AG09319 (cell line): ENCODE results near the gene CCDC9B.

Experiments used
- DNase-seq: peaks from one replicate; pipeline ENCODE4 v3.0.0-alpha.2; 2010; ENCODE audit warnings: low read depth; ENCODE audit errors: extremely low read depth
- TF ChIP-seq, protein P1 (sequence below): IDR thresholded peaks from 2 replicates; pipeline ENCODE4 v1.5.1; 2011; ENCODE audit warnings: low read depth, mild to moderate bottlenecking, inconsistent platforms, low read length, moderate library complexity

The CCDC9B gene

DNA sequence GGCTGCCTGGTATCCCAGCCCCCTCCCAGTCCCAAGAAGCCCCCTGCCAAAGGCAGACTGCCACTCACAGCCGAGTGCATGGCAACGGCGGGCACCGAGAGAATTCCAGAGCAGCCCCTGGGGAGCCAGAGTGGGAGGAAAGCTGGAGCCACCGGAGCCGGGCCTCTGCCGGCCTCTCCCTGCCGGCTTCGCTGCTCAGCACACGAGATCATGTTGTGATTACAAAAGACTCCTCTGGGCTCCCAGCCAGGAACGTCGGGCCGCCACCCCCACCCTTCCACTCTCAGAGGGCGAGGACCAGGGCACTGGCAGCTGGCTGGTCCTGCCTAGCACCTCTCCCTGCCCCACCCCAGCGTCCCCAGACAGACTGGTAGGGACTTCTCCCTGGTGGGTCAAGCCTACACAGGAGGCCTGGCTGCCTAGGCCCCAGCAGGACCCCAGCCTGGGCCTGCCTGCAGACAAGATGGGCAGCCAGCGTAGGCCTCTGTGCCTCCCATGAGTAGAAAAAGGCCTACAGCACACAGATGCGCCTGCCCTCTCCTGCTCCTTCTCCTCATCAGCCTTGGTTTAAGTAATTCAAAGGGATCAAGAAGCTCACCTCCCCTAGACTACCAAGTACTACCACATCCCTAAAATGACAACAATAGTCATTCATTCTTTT is at the start of gene CCDC9B:
Gene CCDC9B (minus strand): TSS at position 200 of the 661 bp plus-strand sequence. CDS start 120 bp downstream, at position 80.
- DNase-seq = peak; percentile 74
- TF ChIP-seq, protein P1, sequence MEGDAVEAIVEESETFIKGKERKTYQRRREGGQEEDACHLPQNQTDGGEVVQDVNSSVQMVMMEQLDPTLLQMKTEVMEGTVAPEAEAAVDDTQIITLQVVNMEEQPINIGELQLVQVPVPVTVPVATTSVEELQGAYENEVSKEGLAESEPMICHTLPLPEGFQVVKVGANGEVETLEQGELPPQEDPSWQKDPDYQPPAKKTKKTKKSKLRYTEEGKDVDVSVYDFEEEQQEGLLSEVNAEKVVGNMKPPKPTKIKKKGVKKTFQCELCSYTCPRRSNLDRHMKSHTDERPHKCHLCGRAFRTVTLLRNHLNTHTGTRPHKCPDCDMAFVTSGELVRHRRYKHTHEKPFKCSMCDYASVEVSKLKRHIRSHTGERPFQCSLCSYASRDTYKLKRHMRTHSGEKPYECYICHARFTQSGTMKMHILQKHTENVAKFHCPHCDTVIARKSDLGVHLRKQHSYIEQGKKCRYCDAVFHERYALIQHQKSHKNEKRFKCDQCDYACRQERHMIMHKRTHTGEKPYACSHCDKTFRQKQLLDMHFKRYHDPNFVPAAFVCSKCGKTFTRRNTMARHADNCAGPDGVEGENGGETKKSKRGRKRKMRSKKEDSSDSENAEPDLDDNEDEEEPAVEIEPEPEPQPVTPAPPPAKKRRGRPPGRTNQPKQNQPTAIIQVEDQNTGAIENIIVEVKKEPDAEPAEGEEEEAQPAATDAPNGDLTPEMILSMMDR = no peak

DNA sequence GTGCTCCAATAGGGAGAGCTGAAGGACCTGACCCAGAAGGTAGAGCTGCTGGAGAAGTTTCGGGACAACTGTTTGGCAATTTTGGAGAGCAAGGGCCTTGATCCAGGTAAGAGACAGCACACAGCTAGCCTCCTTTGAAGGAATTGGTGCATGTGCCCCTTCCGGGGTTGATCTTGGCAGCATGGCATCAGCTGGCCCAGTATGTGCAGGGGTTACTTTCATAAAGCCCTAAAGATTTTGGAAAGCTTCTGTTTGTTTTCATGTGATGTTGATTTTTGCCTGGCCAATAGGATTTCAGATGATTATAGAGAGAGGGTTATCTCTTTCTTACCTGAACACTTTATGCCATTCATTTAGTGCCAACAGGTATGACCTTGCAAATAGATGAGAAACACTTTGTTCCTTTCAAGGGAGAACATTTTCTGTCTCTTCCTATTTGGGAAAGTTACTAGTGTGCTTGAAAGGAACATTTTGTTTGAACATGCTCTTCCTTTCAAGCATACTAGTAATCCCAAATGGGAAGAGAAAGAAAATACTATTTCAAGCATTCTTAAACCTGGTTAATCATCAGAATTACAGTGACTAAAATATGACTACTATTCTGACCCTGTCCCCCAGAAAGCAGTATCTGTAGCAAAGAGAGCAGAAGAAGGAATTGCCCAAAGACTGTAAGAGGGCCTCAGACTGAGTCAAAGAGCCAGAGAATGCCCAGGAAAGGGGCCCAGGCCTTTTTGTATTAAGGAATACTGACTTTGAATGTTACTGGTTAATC is 49.3 kb upstream of the CCDC9B start:
- TF ChIP-seq, protein P1 = no peak
- no peak for DNase-seq

DNA sequence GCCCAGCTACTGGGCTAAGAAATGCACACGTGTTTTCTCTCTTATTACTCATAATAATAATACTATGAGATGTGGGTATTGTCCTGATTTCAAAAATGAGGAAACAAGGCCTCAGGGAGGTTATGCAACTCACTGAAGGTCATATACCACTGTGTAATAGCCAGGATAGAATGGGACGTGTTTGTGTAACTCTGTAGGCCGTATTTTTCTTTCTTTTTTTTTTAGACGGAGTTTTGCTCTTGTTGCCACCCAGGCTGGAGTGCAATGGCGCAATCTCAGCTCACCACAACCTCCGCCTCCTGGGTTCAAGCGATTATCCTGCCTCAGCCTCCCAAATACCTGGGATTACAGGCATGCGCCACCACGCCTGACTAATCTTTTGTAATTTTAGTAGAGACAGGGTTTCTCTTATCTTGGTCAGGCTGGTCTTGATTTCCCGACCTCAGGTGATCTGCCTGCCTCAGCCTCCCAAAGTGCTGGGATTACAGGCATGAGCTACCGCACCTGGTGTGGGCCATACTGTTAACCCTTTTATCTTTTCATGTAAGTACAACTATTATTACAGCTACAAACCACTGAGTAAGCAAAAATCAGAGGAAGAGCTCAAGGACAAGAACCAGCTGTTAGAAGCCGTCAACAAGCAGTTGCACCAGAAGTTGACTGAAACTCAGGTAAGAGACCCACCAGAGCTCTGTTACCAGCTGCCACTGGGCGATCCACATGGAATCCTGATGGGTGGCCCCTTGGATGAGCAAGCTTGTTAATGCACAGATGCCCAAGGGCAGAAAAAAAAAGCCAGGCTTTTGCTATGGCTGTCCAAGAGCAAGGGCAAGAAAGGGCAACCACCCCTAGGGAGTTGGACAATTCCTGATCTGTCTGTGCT is 48.4 kb upstream of the CCDC9B start:
- TF ChIP-seq, protein P1 = no peak
- no peak for DNase-seq

DNA sequence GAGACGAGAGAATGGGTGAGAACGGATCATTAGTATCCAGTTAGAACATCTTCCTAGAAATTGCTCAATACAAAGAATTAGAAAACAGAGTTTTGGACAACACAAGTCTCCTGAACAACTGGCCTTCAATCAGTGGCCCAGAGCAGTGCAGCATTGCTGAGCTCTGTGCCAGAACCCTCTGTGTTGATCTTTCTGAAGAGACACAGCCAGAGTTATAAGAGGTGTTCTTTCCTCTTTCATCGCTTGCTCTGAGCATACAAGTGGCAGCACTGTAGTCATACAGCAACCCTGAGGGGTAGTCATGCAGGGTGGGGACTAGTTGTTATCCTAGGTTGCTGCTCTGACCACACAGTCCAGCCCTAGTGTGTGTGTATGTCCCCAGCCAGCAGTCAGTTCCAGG is 45.7 kb upstream of the CCDC9B start:
- TF ChIP-seq, protein P1 = no peak
- DNase-seq = no peak

DNA sequence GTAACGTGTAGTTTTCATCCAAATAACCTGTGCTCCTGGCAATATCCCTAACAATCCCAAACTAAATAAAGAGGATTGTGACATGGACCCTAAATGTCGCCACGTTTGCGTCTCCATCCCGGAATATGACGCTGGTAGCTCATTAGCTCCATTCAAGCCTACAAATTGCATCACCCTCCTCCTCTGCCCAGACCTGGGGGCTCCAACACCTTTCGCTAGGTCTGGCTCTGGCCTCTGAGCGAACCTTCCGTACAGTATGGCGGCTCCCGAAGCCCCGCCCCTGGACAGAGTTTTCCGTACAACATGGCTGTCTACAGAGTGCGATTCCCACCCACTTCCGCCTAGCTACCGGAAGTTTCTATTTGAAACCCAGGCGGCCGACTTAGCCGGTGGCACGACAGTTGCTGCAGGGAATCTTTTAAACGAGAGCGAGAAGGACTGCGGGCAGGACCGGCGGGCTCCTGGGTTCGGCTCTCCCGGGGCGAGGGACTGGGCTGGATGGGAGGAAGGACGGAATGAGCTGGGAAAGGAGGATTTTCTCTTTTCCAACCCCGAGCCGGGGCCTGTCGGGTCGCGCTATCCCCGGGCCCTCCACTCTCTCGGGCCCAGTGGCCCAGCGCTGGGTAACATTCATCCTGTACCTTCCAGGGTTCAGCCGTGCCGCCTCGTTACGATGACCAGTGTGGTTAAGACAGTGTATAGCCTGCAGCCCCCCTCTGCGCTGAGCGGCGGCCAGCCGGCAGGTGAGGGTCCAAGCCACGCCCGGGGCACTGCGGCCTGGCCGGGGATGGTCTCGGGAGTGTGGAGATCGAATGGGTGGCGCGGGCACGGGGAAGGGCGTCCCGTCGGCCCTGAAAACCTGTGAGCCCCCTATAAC is 42.1 kb upstream of the CCDC9B start, which contains the start of gene KNSTRN:
Gene KNSTRN (plus strand): TSS at position 142 of the 877 bp plus-strand sequence. CDS start 115 bp downstream, at position 257.
- TF ChIP-seq, protein P1 = no peak
- peak; percentile 83 for DNase-seq

DNA sequence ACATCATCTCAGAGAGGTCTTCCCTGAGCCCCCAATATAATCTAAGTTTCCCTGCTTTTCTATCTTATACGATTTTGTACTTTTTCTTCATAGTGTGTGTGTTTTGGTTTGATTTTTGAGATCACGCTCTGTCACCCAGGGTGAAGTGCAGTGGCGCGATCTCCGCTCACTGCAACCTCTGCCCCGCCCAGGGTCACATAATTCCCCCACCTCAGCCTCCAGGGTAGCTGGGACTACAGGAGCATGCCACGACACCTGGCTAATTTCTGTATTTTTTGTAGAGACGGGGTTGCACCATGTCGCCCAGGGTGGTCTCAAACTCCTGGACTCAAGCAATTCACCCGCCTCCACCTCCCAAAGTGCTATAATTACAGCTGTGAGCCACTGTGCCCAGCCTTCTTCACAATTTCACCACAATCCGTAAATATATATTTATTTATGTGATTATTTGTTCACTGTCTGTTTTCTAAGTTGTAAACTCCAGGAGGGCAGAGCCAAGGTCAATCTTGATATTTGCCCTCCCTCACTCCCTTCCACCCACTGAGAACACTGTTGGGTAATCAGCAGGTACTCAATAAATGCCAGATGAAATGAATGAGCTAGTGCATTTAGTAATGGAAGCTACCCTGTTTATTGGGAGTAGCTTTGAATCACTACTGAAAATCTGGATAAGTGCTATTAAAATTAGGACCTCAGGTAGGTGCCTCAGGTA is 41.2 kb upstream of the CCDC9B start:
- no peak for DNase-seq
- TF ChIP-seq, protein P1 = no peak
